Glomerular visceral epithelial cell (primary cell): Measurements from ENCODE around the gene CACNA2D3.
"Not testable (repeated sequence)": the region's sequence is repeated elsewhere in the genome, so short reads cannot be mapped to it uniquely, and the experiment has no call there.

Experiments
- DNase-seq: peaks from one replicate; pipeline ENCODE4 v3.0.0-alpha.2; 2016; ENCODE audit errors: extremely low spot score

The CACNA2D3 gene

GRCh38 chr3:55077726-55078125 lies 955.4 kb downstream of the CACNA2D3 start:
- DNase-seq: no peak

- DNase-seq: no peak
Observed at GRCh38 chr3:55078876-55079275, 956.5 kb downstream of the CACNA2D3 start.

GRCh38 chr3:55085231-55085630 lies 962.9 kb downstream of the CACNA2D3 start:
- no peak for DNase-seq

- DNase-seq: no peak
Observed at GRCh38 chr3:55089211-55089610, 966.9 kb downstream of the CACNA2D3 start.

GRCh38 chr3:55090291-55090690 lies 967.9 kb downstream of the CACNA2D3 start:
- DNase-seq: no peak

GRCh38 chr3:55090746-55091145 lies 968.4 kb downstream of the CACNA2D3 start:
- no peak for DNase-seq

GRCh38 chr3:55091381-55092225 lies 969.3 kb downstream of the CACNA2D3 start:
- DNase-seq: no peak

- no peak for DNase-seq
Observed at GRCh38 chr3:55094676-55095075, 972.3 kb downstream of the CACNA2D3 start.

- no peak for DNase-seq
Observed at GRCh38 chr3:55097441-55097840, 975.1 kb downstream of the CACNA2D3 start.

GRCh38 chr3:55105647-55106046 lies 983.3 kb downstream of the CACNA2D3 start:
- DNase-seq: no peak

- no peak for DNase-seq
Observed at GRCh38 chr3:55107187-55107586, 984.8 kb downstream of the CACNA2D3 start.

GRCh38 chr3:55111906-55112305 lies 989.6 kb downstream of the CACNA2D3 start:
- DNase-seq: not testable (repeated sequence)

GRCh38 chr3:55118451-55118850 lies 996.1 kb downstream of the CACNA2D3 start:
- DNase-seq: no peak

- no peak for DNase-seq
Observed at GRCh38 chr3:55119268-55119667, 996.9 kb downstream of the CACNA2D3 start.

GRCh38 chr3:55122312-55122711 lies 1000.0 kb downstream of the CACNA2D3 start:
- DNase-seq: no peak
